Gastroesophageal sphincter (tissue), 3 donors: ENCODE data around the gene DYNLT2B.

Experiments used
- CTCF ChIP-seq, 4 experiments: fragments of 200-600 bp in 2 of 4; fragments of 450-650 bp in 2 of 4; sonication (generic) in 1 of 4; IDR thresholded peaks; one replicate each; pipeline ENCODE4 v1.5.1; 2017 to 2019; ENCODE audit warnings: antibody characterized with exemption in 4 of 4, mild to moderate bottlenecking in 2 of 4, moderate library complexity in 2 of 4
- EP300 ChIP-seq: sonication (generic); formaldehyde crosslinking; IDR thresholded peaks from one replicate; pipeline ENCODE4 v1.6.1; 2017; ENCODE audit warnings: antibody characterized with exemption, mild to moderate bottlenecking
- POLR2AphosphoS5 ChIP-seq: sonication (generic); formaldehyde crosslinking; IDR thresholded peaks from one replicate; pipeline ENCODE4 v1.6.1; 2017; ENCODE audit warnings: antibody characterized with exemption

- TF ChIP-seq EP300, result no peak
- TF ChIP-seq CTCF (IDR thresholded peaks at IDR 0.05), result no peak
- TF ChIP-seq POLR2AphosphoS5, result no peak
Observed at GRCh38 chr3:196354132-196354531, 36.1 kb upstream of the DYNLT2B start.
